PC-9 (cell line): ENCODE data around the gene RETREG1. TPM values are rescaled to one million over a fixed set of nuclear protein-coding genes. Genes with fewer than 3 reads are reported as not detected.

Experiments used
- BruUV-seq: library from RNA; stranded (reverse); fragments of 400-500 nt; replicated peaks from 2 replicates; lab custom pipeline; 2021; lab: Mats Ljungman, UMichigan
- CTCF ChIA-PET: fragments of 300-600 bp; sonication (Branson Sonifier 250); formaldehyde crosslinking; loops from one replicate; lab custom pipeline; 2022; ENCODE audit warnings: antibody characterized with exemption; lab: Charles Lee
- POLR2A ChIA-PET: fragments of 300-600 bp; sonication (Branson Sonifier 250); formaldehyde crosslinking; loops from one replicate; lab custom pipeline; 2022; ENCODE audit warnings: antibody characterized with exemption; ENCODE audit not compliant: unreplicated experiment; lab: Charles Lee
- DNase-seq, 2 experiments: peaks; one replicate each; pipeline versions ENCODE4 v3.0.0 to v3.0.0-alpha.2; 2015 to 2022; ENCODE audit warnings: mixed read lengths in 1 of 2
- H2AFZ ChIP-seq: fragments of 200-600 bp; sonication (generic); 2 replicates; pipeline ENCODE4 v1.8.1; 2017; ENCODE audit warnings: antibody characterized with exemption
- H3F3A ChIP-seq: fragments of 200-600 bp; sonication (generic); 2 replicates; pipeline ENCODE4 v1.8.1; 2017; ENCODE audit warnings: antibody characterized with exemption, mild to moderate bottlenecking, low read depth; ENCODE audit not compliant: insufficient read depth
- H3K27ac ChIP-seq: fragments of 200-600 bp; sonication (generic); 2 replicates; pipeline ENCODE4 v1.6.1; 2016; ENCODE audit warnings: mixed run types
- H3K27me3 ChIP-seq: fragments of 200-600 bp; sonication (generic); 2 replicates; pipeline ENCODE4 v1.6.1; 2016; ENCODE audit warnings: low read depth, mixed run types; ENCODE audit not compliant: insufficient read depth
- H3K36me3 ChIP-seq: fragments of 200-600 bp; sonication (generic); 2 replicates; pipeline ENCODE4 v1.6.1; 2016; ENCODE audit warnings: low read depth, mixed run types
- H3K4me1 ChIP-seq: fragments of 200-600 bp; sonication (generic); replicated peaks from 2 replicates; pipeline ENCODE4 v1.6.1; 2016; ENCODE audit warnings: mixed run types; ENCODE audit not compliant: insufficient read depth
- H3K4me2 ChIP-seq: fragments of 200-600 bp; sonication (generic); 2 replicates; pipeline ENCODE4 v1.6.1; 2017; ENCODE audit warnings: mixed run types
- H3K4me3 ChIP-seq: fragments of 200-600 bp; sonication (generic); 2 replicates; pipeline ENCODE4 v1.6.1; 2016; ENCODE audit warnings: mixed run types
- H3K79me2 ChIP-seq: fragments of 200-600 bp; sonication (generic); 2 replicates; pipeline ENCODE4 v1.6.1; 2017; ENCODE audit warnings: low read depth, mixed run types
- H3K9me2 ChIP-seq: fragments of 200-600 bp; sonication (generic); 2 replicates; pipeline ENCODE4 v1.8.1; 2017; ENCODE audit warnings: mild to moderate bottlenecking; ENCODE audit not compliant: insufficient read depth
- H3K9me3 ChIP-seq: fragments of 200-600 bp; sonication (generic); 2 replicates; pipeline ENCODE4 v1.8.1; 2016; ENCODE audit warnings: low read depth; ENCODE audit not compliant: insufficient read depth
- H4K20me1 ChIP-seq: fragments of 200-600 bp; sonication (generic); 2 replicates; pipeline ENCODE4 v1.8.1; 2017; ENCODE audit not compliant: insufficient read depth
- EZH2 ChIP-seq: fragments of 200-600 bp; sonication (generic); IDR thresholded peaks from 2 replicates; pipeline ENCODE4 v1.8.0; 2017; ENCODE audit warnings: antibody characterized with exemption, low read depth
- intact Hi-C: fragments of 100-400 bp; cut with micrococcal nuclease; formaldehyde crosslinking; loops from one replicate; pipeline ENCODE4 v1.10.0; 2022; ENCODE audit not compliant: unreplicated experiment
- total RNA-seq: library from RNA; stranded (reverse); gene quantifications from 2 replicates; pipeline ENCODE4 v1.2.3, GENCODE V29; 2021
- TF ChIP-seq, protein P1 (sequence below): fragments of 200-600 bp; sonication (generic); conservative IDR thresholded peaks from 2 replicates; pipeline ENCODE4 v1.6.1; 2017; ENCODE audit warnings: mixed run types, antibody characterized with exemption, mild to moderate bottlenecking, moderate library complexity

The RETREG1 gene
- total RNA-seq, 1 experiment from 2014 or later: 9.7 TPM

DNA sequence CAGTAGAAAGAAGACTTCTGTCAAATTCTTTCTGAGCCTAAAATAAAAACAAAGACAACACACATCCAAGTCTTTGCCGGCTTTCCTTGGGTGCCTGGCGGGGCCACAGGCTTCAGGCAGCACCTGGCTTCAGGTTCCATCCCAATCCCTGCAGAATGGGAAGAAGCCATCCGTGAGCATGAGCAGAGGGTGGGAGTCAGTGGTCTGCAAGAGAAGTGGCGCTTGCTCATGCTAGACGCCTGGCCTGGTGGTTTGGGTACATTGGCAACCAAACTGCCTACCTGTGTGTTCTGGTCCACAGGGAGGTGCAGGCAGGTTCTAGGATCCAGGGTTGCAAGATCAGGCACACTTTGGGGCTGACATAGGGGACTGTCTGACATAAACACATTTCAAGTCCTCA, 47.6 kb upstream of the RETREG1 start:
- Histone ChIP-seq H3K4me2 (no peak overlapping the region), H3K79me2 (no peaks in the 10 kb centered on the region), H3K9me3 (no peaks in the 10 kb centered on the region), H3K4me3 (no peak overlapping the region), H2AFZ (no peak overlapping the region), H3K9me2 (no peaks in the 10 kb centered on the region), H3K27me3 (no peaks in the 10 kb centered on the region), H3K27ac (no peak overlapping the region), H3F3A (no peaks in the 10 kb centered on the region), H3K4me1 (no peaks in the 10 kb centered on the region), H4K20me1 (no peaks in the 10 kb centered on the region), H3K36me3 (no peaks in the 10 kb centered on the region)
- intact Hi-C loops: no loop called here
- POLR2A ChIA-PET: no interaction called here
- DNase-seq: no peak
- no TSS peak for BruUV-seq
- TF ChIP-seq, protein P1, sequence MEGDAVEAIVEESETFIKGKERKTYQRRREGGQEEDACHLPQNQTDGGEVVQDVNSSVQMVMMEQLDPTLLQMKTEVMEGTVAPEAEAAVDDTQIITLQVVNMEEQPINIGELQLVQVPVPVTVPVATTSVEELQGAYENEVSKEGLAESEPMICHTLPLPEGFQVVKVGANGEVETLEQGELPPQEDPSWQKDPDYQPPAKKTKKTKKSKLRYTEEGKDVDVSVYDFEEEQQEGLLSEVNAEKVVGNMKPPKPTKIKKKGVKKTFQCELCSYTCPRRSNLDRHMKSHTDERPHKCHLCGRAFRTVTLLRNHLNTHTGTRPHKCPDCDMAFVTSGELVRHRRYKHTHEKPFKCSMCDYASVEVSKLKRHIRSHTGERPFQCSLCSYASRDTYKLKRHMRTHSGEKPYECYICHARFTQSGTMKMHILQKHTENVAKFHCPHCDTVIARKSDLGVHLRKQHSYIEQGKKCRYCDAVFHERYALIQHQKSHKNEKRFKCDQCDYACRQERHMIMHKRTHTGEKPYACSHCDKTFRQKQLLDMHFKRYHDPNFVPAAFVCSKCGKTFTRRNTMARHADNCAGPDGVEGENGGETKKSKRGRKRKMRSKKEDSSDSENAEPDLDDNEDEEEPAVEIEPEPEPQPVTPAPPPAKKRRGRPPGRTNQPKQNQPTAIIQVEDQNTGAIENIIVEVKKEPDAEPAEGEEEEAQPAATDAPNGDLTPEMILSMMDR: no peak
- no peak for TF ChIP-seq EZH2
- CTCF ChIA-PET: interaction anchor here (0.7 kb wide), 1 partner anchor 226 kb away, joined by 4 read pairs; no protein-coding TSS in a partner anchor

DNA sequence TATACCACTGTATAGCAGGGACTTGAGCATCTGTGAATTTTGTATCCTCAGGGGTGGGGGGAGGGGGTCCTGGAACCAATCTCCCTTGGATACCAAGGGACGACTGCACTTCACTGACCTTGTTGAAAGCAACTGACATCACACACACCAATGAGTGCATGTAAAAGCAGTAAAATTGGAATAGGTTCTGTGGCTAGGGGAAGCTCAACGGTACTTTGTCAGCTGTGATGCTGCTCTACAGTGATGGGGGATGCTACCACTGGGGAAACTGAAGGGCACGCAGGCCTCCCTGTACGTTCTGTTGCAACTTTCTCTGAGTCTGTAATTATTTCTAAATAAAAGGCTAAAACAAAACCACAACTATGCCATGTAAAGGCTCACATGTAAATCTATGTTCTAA, 47.0 kb upstream of the RETREG1 start:
- H3K4me3 ChIP-seq: no peak overlapping the region
- no peak for TF ChIP-seq EZH2
- TF ChIP-seq, protein P1: no peak
- H3K9me2 ChIP-seq: no peaks in the 10 kb centered on the region
- H3K4me2 ChIP-seq: no peak overlapping the region
- H3K27ac ChIP-seq: no peak overlapping the region
- H3K79me2 ChIP-seq: no peaks in the 10 kb centered on the region
- no peaks in the 10 kb centered on the region for H3K27me3 ChIP-seq
- H4K20me1 ChIP-seq: no peaks in the 10 kb centered on the region
- intact Hi-C loops: no loop called here
- ChIA-PET POLR2A (no interaction called here), CTCF (no interaction called here)
- H3K36me3 ChIP-seq: no peaks in the 10 kb centered on the region
- BruUV-seq: no TSS peak
- DNase-seq: no peak
- H3K9me3 ChIP-seq: no peaks in the 10 kb centered on the region
- no peaks in the 10 kb centered on the region for H3K4me1 ChIP-seq
- H2AFZ ChIP-seq: no peak overlapping the region
- H3F3A ChIP-seq: no peaks in the 10 kb centered on the region

DNA sequence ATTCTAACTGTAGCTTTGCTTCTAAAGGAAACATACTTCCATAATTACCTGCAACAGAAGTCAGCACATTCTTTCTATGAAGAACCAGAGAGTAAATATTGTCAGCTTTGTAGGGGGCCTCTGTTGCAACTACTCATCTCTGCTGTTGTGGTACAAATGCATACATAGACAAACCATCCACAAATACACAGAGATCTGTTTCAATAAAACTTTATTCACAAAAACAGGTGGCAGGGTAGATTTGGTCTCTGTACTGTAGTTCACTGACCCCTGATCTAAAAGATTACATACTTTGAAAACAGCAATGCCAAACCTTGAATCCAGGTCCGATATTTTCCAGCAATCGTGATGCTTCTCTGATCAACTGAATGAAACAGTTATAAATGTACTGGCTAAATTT, 44.9 kb upstream of the RETREG1 start:
- intact Hi-C loops: no loop called here

DNA sequence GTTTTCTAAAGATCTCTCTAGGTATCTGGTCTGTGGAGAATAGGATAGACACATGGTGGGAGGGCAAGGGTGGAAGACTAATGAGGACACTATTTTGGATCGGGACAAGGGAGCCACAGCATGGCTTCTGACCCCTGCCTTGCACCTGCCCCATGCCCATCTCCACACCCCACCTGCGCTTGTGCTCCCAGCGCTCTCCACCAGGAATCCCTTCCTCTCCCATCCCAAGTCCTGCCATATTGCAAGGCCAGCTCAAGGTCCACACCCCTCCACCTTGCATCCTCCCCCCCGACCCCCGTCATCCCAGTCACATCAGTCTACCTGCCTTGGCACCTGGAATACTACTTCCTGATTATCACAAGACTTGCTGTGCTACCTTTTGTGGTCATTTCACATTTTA, 44.2 kb upstream of the RETREG1 start:
- intact Hi-C loops: no loop called here
- no peaks in the 10 kb centered on the region for H3K79me2 ChIP-seq
- no peaks in the 10 kb centered on the region for H4K20me1 ChIP-seq
- H3K27ac ChIP-seq: no peak overlapping the region
- TF ChIP-seq, protein P1: no peak
- TF ChIP-seq EZH2: no peak
- H3F3A ChIP-seq: no peaks in the 10 kb centered on the region
- H3K27me3 ChIP-seq: no peaks in the 10 kb centered on the region
- H2AFZ ChIP-seq: no peak overlapping the region
- H3K4me3 ChIP-seq: no peak overlapping the region
- ChIA-PET CTCF (no interaction called here), POLR2A (interaction anchor here (0.6 kb wide), 1 partner anchor 542 kb away, joined by 4 read pairs; no protein-coding TSS in a partner anchor)
- H3K36me3 ChIP-seq: no peaks in the 10 kb centered on the region
- H3K9me3 ChIP-seq: no peaks in the 10 kb centered on the region
- DNase-seq: no peak
- no peaks in the 10 kb centered on the region for H3K4me1 ChIP-seq
- H3K9me2 ChIP-seq: no peaks in the 10 kb centered on the region
- H3K4me2 ChIP-seq: no peak overlapping the region
- no TSS peak for BruUV-seq

More for the DNA sequence above, 44.9 kb upstream of the RETREG1 start:
- no TSS peak for BruUV-seq
- H3K4me1 ChIP-seq: no peaks in the 10 kb centered on the region
- H2AFZ ChIP-seq: no peak overlapping the region
- H3K27me3 ChIP-seq: no peaks in the 10 kb centered on the region
- H3K4me3 ChIP-seq: no peak overlapping the region
- no peaks in the 10 kb centered on the region for H3K9me2 ChIP-seq
- CTCF ChIA-PET: no interaction called here
- POLR2A ChIA-PET: no interaction called here
- H3F3A ChIP-seq: no peaks in the 10 kb centered on the region
- H3K36me3 ChIP-seq: no peaks in the 10 kb centered on the region
- H3K79me2 ChIP-seq: no peaks in the 10 kb centered on the region
- no peak overlapping the region for H3K27ac ChIP-seq
- no peak overlapping the region for H3K4me2 ChIP-seq
- no peaks in the 10 kb centered on the region for H3K9me3 ChIP-seq
- no peak for TF ChIP-seq EZH2
- no peaks in the 10 kb centered on the region for H4K20me1 ChIP-seq
- no peak for DNase-seq
